8988T (cell line): ENCODE results near the gene LRP1B.
A peak's percentile ranks its signal among the peaks of the same experiment; 100 is the strongest.

Experiments
- DNase-seq: peaks from one replicate; pipeline ENCODE4 v3.0.0; 2011

The LRP1B gene

GRCh38 chr2:142131010-142131669, at the start of gene LRP1B:
Gene LRP1B, minus strand, starts transcription at chr2:142131016. Its CDS starts 287 bp downstream, at chr2:142130729.
- peak; percentile 17 for DNase-seq

GRCh38 chr2:142179686-142180085, 48.9 kb upstream of the LRP1B start:
- no peak for DNase-seq

GRCh38 chr2:142178604-142179003, 47.8 kb upstream of the LRP1B start:
- DNase-seq, result no peak

GRCh38 chr2:142176941-142177340, 46.1 kb upstream of the LRP1B start:
- DNase-seq, result no peak

- no peak for DNase-seq
These were observed 45.1 kb upstream of the LRP1B start for GRCh38 chr2:142175813-142176338.

- no peak for DNase-seq
These were observed 43.4 kb upstream of the LRP1B start for GRCh38 chr2:142174176-142174575.

GRCh38 chr2:142170847-142171246, 40.0 kb upstream of the LRP1B start:
- DNase-seq, result no peak

GRCh38 chr2:142165790-142166189, 35.0 kb upstream of the LRP1B start:
- no peak for DNase-seq

- no peak for DNase-seq
These were observed 22.8 kb upstream of the LRP1B start for GRCh38 chr2:142153601-142154000.

- no peak for DNase-seq
These were observed 19.6 kb upstream of the LRP1B start for GRCh38 chr2:142150453-142150852.

- DNase-seq, result no peak
These were observed 13.7 kb upstream of the LRP1B start for GRCh38 chr2:142144547-142144946.

GRCh38 chr2:142142595-142142994, 11.8 kb upstream of the LRP1B start:
- DNase-seq, result no peak

- DNase-seq, result no peak
These were observed 9.6 kb upstream of the LRP1B start for GRCh38 chr2:142140434-142140845.

GRCh38 chr2:142139384-142139783, 8.6 kb upstream of the LRP1B start:
- no peak for DNase-seq

- no peak for DNase-seq
These were observed 5.8 kb upstream of the LRP1B start for GRCh38 chr2:142136571-142136970.

- DNase-seq, result no peak
These were observed 4.1 kb upstream of the LRP1B start for GRCh38 chr2:142134911-142135310.

GRCh38 chr2:142130111-142131009, 456 bp downstream of the LRP1B start:
- no peak for DNase-seq

GRCh38 chr2:142128105-142128504, 2.7 kb downstream of the LRP1B start:
- no peak for DNase-seq

GRCh38 chr2:142127248-142127647, 3.6 kb downstream of the LRP1B start:
- DNase-seq, result no peak

- no peak for DNase-seq
These were observed 6.1 kb downstream of the LRP1B start for GRCh38 chr2:142124706-142125105.

- DNase-seq, result no peak
These were observed 11.5 kb downstream of the LRP1B start for GRCh38 chr2:142119347-142119746.

- no peak for DNase-seq
These were observed 18.0 kb downstream of the LRP1B start for GRCh38 chr2:142112757-142113221.

GRCh38 chr2:142104134-142104758, 26.6 kb downstream of the LRP1B start:
- no peak for DNase-seq
